GM18511 (cell line): ENCODE results near the gene KRT20.
"Not testable (repeated sequence)": the region's sequence is repeated elsewhere in the genome, so short reads cannot be mapped to it uniquely, and the experiment has no call there.

Experiments
- ATAC-seq: cut with Tn5 transposase; IDR thresholded peaks from one replicate; pipeline ENCODE4 v1.9.1; 2021; ENCODE audit warnings: mild to moderate bottlenecking, moderate library complexity; ENCODE audit not compliant: unreplicated experiment

The KRT20 gene

DNA sequence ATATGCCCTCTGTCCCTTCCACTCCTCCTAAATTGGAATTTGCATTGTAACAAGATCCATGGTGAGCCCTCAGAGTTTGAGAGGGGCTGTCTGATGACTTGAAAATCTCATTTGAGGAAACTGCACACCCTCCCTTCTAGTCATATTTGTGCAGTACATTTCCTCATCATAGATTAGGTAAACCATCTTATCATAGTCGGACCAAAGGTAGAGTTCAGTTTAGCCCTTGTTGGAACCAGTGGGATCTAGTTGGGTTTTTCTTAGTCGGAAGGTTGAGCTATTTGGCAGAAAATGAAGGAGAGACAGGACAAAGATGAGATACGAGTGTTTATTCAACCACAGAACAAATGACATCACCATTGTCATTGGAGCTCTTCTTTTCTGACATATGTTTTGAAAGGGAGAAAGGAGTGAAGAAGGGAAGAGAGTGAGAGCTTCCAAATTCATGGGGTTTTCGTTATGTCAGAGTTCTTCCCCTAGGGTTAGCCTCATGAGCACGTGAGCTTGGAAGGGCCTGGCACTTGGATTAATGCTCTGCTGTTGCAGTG lies 15.8 kb upstream of the KRT20 start:
- ATAC-seq, result no peak

DNA sequence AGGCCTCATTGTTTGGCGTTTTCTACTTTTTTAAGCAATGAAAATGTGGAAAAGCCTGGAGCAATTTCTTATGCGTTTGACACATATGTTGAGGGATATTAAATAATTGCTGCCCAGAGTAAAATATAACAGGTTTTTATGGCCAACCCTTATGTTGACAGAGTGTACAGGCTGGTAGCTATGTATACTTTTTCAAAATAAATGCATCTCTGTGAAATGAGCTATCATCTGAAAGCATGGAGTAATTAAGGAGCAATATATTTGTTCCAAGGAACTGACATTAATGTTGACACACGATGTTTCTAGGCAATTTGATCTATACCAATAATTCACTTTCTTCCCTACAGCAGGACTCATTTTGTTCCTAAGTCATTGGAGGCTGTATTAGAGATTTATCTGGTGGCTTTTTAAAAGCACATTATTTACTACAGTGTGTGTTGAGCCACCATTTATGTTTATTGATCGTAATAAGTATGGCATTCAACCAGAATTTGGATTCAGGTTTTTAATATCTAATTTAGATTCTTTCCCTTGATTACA lies 11.9 kb upstream of the KRT20 start:
- ATAC-seq, result no peak

DNA sequence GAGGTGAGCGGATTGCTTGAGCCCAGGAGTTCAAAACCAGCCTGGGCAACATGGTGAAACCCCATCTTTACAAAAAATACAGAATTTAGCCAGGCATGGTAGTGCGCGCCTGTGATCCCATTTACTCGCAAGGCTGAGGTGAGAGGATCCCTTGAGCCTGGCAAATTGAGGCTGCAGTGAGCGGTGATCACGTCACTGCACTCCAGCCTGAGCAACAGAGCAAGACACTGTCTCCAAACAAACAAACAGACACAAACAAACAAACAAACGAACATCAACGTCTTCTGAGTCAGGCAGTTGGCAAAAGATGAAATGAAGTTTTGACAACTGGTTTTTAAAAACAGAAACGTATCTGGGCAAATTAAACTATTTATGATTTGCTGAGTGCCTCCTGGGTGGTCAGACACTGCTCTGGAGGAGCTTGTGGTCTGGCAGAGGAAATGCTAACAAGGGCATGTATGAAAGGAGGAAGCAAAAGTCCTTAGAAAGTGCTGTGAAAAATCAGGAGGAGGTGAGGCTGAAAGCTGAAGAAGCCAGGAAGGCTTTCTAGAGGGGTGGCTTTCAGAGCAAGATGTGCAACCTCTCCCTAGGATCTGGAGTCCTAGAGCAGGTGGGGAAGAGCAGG lies 10.2 kb upstream of the KRT20 start:
- ATAC-seq, result no peak

DNA sequence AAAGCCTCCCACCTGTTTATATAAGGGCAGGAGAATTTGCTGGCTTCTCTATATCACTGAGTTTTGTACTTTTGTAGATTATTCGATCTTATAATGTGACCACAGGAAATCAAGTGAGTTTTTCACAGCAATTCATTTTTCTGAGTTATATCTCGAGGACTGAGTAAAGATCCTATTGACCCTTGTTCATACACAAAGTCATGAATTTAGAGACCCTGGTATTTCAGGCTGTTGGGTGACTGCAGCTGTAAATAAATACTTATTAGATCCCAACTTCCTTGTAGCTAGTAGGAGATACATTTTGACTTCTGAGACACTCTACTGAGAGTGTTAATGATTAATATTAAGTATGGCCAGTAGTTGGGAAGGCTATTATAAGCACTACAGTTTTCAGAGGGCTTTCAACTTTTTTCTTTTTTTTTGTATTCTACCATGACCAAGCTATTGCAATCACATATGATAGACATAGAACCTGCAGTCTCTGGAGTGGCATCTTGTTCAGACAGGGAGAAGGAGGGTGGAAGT lies 3.2 kb upstream of the KRT20 start:
- no peak for ATAC-seq

DNA sequence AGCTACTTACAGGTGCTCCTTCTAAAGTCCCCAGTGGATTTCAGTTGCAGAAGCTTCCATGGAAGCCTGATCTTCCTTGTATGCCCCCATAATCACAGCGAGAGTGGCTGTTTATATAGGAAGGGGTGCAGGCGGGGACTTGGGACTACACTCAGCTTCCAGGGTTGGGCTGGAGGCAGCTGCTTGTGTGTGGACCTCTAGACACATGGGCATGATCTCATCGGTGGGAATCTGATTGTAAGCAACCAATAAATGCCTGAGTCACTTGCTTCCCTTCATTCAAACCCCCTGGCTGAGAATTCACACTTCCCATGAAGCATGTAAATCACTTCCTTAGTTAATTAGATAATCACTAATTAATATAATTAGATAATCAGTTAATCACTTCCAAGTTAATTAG lies 1.0 kb upstream of the KRT20 start:
- no peak for ATAC-seq

DNA sequence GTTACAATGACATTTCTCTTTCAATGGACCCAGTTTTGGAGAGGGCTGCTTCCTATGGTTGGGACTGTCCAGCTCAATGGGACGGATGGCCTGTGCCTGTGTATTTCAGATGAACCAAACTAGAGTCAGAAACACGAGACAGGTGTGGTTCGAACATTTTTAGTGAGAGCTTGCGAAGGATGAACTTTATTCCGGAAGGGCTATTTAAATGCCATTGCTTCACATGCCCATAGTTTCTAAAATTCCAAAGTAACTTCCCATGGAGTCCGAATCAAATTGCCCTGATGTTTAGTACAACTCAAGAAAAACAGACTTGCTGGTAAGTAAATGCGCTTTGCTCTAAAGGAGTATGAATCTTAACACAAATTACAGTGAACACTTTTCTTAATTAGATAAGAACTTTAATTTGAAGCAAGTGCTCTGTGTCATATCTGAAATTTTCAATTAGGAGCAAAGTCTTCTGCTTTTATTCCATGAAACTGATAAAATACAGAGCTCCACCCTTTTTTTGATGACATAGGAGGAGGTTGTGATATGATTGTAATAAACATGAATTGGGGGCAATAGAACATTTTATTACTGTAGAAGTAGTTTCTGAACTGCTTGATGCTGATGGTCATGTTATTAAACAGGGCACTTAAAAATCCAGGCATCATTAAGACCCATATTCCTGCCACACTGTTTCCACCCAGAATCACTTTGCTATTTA lies 1.3 kb downstream of the KRT20 start:
- ATAC-seq, result no peak

DNA sequence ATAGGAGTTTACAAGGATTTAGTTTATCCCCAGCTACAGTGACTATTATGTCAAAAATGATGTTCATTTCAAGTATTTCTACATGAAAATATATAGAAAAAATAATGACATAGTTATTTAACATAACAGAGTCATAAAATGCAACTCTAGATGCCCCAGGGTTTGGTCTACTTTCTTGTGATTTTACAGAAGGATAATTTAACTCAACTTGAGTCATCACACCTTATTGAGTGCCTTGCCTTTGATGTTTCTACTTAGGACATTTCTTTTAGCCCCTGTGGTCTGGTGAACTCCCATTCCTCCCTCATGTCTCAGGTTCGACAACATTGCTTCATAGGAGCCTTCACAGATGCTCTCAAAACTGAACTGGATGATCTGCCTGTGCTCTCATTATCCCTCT lies 2.0 kb downstream of the KRT20 start:
- no peak for ATAC-seq

DNA sequence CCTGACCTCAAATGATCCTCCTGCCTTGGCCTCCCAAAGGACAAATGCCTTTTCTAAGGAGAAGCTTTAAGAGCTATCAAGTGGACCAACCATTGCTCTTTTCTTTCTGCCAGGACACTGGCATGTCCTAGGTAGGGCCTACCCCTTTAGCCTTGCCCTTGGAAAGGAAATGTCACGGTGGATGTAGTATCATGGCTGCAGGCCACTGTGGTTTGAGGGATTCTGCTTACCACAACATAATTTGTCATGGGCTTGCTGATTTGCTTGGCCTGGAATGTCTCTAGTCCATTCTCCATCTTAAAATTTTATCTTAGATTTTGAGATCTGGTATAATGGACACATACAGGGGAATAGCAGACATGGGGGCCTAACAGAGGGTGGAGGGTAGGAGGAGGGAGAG lies 6.0 kb downstream of the KRT20 start:
- no peak for ATAC-seq

DNA sequence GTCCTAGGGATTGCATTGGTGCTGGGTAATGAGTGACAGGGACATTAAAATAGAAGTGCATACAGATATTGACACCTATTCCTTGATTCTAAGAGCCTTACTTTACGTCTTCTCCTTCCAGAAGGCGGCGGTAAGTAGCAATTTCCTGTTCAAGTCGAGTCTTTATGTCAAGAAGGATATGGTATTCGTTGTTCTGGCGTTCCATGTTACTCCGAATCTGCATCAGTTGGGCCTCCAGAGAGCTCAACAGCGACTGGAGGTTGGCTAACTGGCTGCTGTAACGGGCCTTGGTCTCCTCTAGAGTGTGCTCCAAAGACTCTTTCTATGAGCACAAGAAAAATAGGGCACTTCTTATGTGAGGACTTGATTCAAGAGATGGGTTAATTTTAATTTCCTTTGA lies 7.0 kb downstream of the KRT20 start:
- ATAC-seq, result no peak

DNA sequence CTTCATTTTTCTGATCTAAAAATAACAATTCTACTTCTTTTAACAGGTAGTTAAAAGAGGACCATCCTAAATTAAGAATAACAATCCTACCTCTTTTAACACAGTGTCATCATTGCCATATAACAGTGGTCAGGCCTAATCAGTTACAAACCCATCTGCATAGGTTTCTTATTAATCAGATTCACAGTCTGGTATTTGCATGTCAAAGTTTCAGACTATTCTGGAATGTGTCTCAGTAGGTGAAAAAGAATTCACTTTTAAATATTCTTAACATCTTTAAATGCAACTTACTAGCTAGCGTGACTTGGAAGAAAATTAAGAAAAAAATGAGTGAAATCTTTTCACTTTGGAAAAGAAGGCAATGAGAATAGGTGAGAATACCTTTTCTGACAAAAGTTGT lies 11.2 kb downstream of the KRT20 start:
- no peak for ATAC-seq

DNA sequence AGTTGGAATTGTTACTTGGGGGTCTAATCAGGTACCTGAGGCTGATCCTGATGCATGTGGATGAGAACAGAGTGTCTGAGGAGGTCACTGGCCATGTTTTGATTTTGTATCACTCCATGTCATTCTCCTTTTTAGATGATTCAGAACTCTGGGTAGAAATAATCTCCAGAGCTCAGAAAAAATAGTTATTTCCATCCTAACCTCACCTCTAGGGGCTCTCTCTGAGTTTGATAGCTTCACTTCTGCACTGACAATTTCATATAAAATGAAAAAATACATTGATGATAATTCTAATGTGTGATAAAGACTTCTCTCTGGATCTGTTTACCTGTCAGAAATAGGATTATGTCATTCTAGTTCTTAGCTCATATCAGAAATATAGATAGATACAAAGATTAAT lies 11.8 kb downstream of the KRT20 start:
- ATAC-seq, result no peak

DNA sequence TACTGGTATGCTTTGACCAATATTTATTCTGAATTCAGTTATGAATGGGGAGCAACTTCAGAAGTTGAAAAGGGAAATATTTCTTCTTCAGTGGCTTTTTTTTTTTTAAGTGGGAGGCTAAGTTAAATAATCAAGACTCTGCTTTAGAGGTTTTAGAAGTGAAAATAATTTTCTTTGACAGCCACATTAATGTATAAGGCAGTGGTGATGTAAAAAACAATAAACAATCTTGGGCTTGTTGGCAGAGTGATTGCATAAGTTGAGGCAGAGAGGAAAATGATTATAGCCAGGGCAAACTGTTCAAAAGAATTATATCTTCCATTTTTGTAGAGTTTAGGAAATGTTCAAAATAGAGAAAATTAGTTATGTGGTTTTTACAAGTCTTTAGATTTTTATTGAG lies 12.6 kb downstream of the KRT20 start:
- no peak for ATAC-seq

DNA sequence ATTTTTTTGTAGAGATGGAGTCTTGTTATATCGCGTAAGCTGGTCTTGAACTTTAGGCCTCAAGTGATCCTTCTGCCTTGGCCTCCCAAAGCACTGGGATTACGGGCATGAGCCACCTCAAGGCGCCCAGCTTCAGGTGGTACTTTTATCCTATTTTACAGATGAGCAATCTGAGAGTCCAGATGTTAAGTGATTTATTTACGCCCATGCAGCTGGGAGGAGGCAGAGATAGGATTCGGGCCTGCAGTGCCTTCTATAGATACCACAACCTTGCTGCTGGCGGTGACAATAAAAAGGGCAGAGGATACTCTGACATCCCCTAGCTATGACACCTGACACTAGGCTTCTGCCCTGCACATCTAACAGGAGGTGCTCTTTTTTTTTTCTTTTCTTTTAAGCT lies 13.7 kb downstream of the KRT20 start:
- ATAC-seq, result no peak

DNA sequence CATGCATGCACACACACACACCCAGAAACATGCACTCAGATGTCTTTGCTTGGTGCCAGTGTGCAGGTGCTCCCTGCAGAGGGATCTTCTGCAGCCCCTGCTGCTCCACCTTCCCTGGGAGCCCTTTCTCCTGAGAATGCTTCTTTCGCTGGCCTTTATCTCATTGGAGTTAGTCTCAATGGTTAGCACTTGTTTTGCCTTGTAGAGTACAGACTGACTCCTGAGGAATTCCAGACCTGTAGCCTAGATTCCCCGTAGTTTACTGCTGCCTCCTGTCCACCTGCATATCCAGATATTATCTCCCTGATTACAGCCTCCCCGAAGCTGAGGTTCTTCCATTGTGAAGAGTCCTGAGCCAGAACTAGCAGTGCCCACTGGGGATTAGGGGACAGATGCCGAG lies 14.9 kb downstream of the KRT20 start:
- ATAC-seq, result no peak

DNA sequence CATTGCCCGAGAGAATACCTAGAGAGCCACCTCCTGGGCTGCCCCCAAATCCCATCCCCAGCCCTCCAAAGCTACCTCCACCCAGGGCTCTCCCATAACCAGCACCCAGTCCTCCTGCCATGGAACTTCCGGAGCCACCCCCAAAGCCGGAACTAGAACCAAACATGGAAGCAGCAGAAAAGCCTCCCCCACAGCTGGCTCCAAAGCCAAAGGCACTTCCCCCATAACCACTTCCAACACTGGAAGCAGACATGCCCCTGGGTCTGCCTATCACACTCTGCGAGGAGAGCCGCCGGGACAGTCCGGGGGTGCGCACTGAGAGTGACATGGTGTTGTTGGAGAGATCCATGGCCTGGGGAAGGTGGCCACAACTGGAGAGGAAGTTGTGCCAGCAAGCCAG lies 18.2 kb downstream of the KRT20 start, which contains the start of gene KRT12:
Gene KRT12, minus strand, starts transcription at position 386 of the 400 bp plus-strand sequence. Its CDS starts 37 bp downstream, at position 349.
- ATAC-seq, result no peak

DNA sequence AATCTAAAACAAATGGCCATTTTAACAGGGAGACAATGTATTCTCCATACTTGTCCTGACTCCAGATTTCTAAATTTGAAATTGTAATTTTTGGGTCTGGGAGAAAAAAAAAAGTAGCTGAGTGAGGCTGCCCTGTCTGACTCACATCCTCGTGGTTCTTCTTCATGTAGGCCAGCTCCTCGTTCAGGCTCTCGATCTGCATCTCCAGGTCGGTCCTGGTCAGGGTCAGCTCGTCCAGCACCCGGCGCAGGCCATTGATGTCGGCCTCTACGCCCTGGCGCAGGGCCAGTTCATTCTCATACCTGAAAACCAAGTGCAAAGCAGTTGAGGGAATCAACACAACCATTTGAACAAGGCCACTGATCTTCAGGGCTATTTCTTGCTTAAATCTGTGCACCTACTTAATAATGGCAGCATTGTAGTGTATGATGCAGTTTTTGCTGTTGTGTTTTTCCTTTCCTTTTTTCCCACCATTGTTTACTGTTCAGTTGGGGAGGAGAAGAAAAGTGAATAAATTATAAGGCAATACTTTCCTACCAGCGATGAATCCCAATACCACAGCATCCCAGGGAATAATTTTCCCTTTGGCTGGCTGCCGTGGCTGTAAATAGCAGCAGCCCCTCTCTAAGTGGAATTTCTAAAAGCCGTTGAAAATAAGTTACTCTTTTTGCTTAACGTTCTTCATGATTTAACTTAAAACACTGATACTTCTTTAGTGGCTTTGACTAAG lies 20.2 kb downstream of the KRT20 start:
- no peak for ATAC-seq

DNA sequence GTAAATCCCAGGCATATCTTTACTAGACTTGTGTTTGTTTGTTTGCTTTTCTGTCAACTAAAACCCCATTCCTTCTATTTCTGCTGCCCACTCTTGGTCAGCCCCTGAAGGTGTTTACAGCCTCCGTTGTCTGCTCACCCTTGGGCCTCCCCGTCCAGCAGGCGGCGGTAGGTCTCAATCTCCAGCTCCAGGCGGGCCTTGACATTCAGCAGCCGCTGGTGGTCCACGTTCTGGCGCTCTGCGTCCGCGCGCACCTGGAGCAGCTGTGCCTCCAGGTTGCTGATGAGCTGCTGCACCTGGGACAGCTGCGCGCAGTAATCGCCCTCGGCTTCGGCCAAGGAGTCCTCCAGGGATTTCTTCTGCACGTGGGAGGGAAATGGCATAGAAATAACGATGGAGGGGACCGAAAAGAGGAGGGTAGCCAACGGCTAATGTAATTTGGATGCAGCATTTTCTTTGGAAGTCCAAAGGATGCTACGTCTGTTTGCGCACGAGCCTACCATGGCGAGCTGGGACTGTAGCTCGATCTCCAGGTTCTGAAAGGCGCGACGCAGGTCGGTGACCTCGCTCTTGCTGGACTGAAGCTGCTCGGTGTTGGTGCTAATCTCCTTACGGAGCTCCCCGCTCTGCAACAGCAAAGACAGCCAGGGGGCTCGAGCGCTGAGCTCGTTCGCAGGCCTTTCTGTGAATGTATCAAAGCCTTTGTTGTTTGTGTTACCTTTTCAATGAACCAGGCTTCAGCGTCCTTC lies 21.9 kb downstream of the KRT20 start:
- no peak for ATAC-seq

DNA sequence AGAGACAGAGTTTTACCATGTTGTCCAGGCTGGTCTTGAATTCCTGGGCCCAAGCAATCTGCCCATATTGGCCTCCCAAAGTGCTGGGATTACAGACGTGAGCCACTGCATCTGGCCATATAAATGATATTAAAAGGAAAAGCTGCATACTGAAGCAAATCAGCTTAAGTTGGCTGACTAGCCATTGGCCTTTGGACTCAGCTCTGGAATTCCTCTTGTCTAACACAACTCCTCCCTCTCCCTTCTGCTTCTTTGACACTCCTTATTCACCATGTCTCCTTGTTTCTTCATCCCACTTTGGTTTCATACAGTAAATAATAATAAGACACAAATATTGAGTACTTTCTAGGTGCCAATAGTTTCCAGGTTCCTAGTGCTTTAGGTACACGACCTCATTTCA lies 25.5 kb downstream of the KRT20 start:
- no peak for ATAC-seq

DNA sequence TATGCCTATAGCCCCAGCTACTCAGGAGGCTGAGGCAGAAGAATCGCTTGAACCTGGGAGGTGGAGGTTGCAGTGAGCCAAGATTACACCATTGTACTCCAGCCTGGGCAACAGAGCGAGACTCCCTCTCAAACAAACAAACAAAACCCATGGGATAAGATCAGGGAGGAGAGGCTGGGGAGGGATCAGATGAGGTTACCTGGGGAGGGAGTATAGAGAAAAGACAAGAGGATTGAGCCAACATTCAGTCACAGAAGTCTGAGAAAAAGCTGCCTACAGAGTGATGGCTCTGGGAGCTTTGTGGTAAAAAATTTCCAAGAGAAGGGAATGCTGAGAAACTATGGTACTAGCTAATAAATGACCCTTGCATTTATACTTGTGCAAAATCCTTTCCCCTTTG lies 26.4 kb downstream of the KRT20 start:
- ATAC-seq, result not testable (repeated sequence)

DNA sequence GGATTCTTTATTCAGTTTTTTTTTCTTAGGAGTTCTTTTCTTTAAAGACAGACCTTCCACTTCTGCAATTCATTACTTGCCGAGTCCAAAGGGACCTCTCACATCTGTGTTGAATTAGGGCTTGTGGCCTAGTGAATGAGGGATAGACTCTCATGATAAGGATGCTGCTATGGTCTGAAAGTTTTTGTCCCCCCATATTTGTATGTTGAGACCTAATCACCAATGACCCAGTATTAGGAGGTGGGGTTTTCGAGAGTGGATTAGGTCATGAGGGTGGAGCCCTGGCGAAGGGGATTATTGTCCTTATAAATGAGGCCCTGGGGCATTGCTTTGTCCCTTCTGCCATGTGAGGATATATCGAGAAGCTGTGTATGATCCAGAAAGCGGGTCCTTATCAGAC lies 27.5 kb downstream of the KRT20 start:
- no peak for ATAC-seq
